Measurements from ENCODE around the gene JTB.

The JTB gene

GRCh38 chr1:153991806-153992205, 14.3 kb upstream of the JTB start:
- TF ChIP-seq CREB1 (IDR thresholded peaks at IDR 0.05; ENCODE audit: low read depth) (no peak), EGR1 (IDR thresholded peaks at IDR 0.05) (no peak), EP300 (IDR thresholded peaks at IDR 0.05; ENCODE audit: borderline replicate concordance) (no peak)

GRCh38 chr1:153991151-153991630, 13.7 kb upstream of the JTB start:
- TF ChIP-seq CEBPB (IDR thresholded peaks at IDR 0.05) (no peak), NFIC (IDR thresholded peaks at IDR 0.05) (no peak), RAD21 (IDR thresholded peaks at IDR 0.05; ENCODE audit: low read depth) (no peak), FOXM1 (IDR thresholded peaks at IDR 0.05; ENCODE audit: borderline replicate concordance, low read depth) (no peak), ZBTB7A (IDR thresholded peaks at IDR 0.05; ENCODE audit: low read depth) (no peak), EGR1 (IDR thresholded peaks at IDR 0.05) (no peak), TCF12 (IDR thresholded peaks at IDR 0.05; ENCODE audit: low read depth) (no peak), TAF1 (IDR thresholded peaks at IDR 0.05; ENCODE audit: low read depth) (no peak), REST (IDR thresholded peaks at IDR 0.05; ENCODE audit: low read depth) (no peak), YY1 (IDR thresholded peaks at IDR 0.05; ENCODE audit: low read depth) (no peak)
- TF ChIP-seq, protein P1, sequence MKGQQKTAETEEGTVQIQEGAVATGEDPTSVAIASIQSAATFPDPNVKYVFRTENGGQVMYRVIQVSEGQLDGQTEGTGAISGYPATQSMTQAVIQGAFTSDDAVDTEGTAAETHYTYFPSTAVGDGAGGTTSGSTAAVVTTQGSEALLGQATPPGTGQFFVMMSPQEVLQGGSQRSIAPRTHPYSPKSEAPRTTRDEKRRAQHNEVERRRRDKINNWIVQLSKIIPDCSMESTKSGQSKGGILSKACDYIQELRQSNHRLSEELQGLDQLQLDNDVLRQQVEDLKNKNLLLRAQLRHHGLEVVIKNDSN (IDR thresholded peaks at IDR 0.05) = no peak
- TF ChIP-seq, protein P2, sequence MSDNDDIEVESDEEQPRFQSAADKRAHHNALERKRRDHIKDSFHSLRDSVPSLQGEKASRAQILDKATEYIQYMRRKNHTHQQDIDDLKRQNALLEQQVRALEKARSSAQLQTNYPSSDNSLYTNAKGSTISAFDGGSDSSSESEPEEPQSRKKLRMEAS (IDR thresholded peaks at IDR 0.05) = no peak

- TF ChIP-seq REST (IDR thresholded peaks at IDR 0.05; ENCODE audit: low read depth) (no peak), NFIC (IDR thresholded peaks at IDR 0.05) (no peak), RAD21 (IDR thresholded peaks at IDR 0.05; ENCODE audit: low read depth) (no peak), CEBPB (IDR thresholded peaks at IDR 0.05) (0 out of 2 replicates have a peak, but pooled peaks have one; percentile 40), EP300 (IDR thresholded peaks at IDR 0.05; ENCODE audit: borderline replicate concordance) (peak; percentile 24; the same call in 1 of the 2 replicates), EGR1 (IDR thresholded peaks at IDR 0.05) (peak; percentile 90), YY1 (IDR thresholded peaks at IDR 0.05; ENCODE audit: low read depth) (peak; percentile 99), ZBTB7A (IDR thresholded peaks at IDR 0.05; ENCODE audit: low read depth) (0 out of 2 replicates have a peak, but pooled peaks have one; percentile 46), CREB1 (IDR thresholded peaks at IDR 0.05; ENCODE audit: low read depth) (peak; percentile 93), FOXM1 (IDR thresholded peaks at IDR 0.05; ENCODE audit: borderline replicate concordance, low read depth) (no peak), TCF12 (IDR thresholded peaks at IDR 0.05; ENCODE audit: low read depth) (peak; percentile 66), TAF1 (IDR thresholded peaks at IDR 0.05; ENCODE audit: low read depth) (peak; percentile 96), TEAD4 (IDR thresholded peaks at IDR 0.05) (peak; percentile 49)
- TF ChIP-seq, protein P1 (IDR thresholded peaks at IDR 0.05) = peak; percentile 39; the same call in 1 of the 2 replicates
- TF ChIP-seq, protein P2 (IDR thresholded peaks at IDR 0.05) = peak; percentile 86
These were observed 13.1 kb upstream of the JTB start, which contains the start of gene RPS27 for GRCh38 chr1:153990468-153991150. RPS27 (plus strand) TSS chr1:153990762; CDS start chr1:153990797, 35 bp downstream.

DNA sequence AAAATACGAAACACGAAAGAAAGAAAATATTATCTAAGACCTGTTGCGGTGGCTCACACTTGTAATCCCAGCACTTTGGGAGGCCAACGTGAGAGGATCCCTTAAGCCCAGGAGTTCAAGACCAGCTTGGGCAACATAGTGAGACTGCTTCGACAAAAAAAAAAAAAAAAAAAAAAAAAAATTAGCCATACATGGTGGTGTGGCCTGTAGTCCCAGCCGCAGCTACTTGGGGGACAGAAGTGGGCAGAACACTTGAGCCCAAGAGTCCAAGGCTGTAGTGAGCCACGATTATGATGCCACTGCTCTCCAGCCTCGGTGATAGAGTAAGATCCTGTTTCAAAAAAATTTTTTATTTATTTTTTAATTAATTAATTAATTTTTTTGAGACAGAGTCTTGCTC, 10.1 kb upstream of the JTB start:
- TF ChIP-seq TCF12 (IDR thresholded peaks at IDR 0.05; ENCODE audit: low read depth) (no peak), RAD21 (IDR thresholded peaks at IDR 0.05; ENCODE audit: low read depth) (no peak), FOXM1 (IDR thresholded peaks at IDR 0.05; ENCODE audit: borderline replicate concordance, low read depth) (no peak), TEAD4 (IDR thresholded peaks at IDR 0.05) (no peak), EGR1 (IDR thresholded peaks at IDR 0.05) (no peak), YY1 (IDR thresholded peaks at IDR 0.05; ENCODE audit: low read depth) (no peak), CREB1 (IDR thresholded peaks at IDR 0.05; ENCODE audit: low read depth) (no peak), REST (IDR thresholded peaks at IDR 0.05; ENCODE audit: low read depth) (no peak), TAF1 (IDR thresholded peaks at IDR 0.05; ENCODE audit: low read depth) (no peak), NFIC (IDR thresholded peaks at IDR 0.05) (no peak), ZBTB7A (IDR thresholded peaks at IDR 0.05; ENCODE audit: low read depth) (no peak), EP300 (IDR thresholded peaks at IDR 0.05; ENCODE audit: borderline replicate concordance) (no peak), CEBPB (IDR thresholded peaks at IDR 0.05) (no peak)
- TF ChIP-seq, protein P1 (IDR thresholded peaks at IDR 0.05) = no peak
- TF ChIP-seq, protein P2 (IDR thresholded peaks at IDR 0.05) = no peak
